Mesodermal cell (in vitro differentiated cells): Measurements from ENCODE around the gene SIGLEC11. TPM values are rescaled to one million over a fixed set of nuclear protein-coding genes. Genes with fewer than 3 reads are reported as not detected.
"Not testable (repeated sequence)": the region's sequence is repeated elsewhere in the genome, so short reads cannot be mapped to it uniquely, and the experiment has no call there.

ENCODE experiments used
- H3K27ac ChIP-seq: 2 replicates; pipeline ENCODE4 v1.7.0; 2013; ENCODE audit warnings: mild to moderate bottlenecking, low read depth, low read length, moderate library complexity; ENCODE audit not compliant: severe bottlenecking
- H3K36me3 ChIP-seq: 2 replicates; pipeline ENCODE4 v1.7.1; 2013; ENCODE audit warnings: mild to moderate bottlenecking, low read length, moderate library complexity; ENCODE audit not compliant: control insufficient read depth, insufficient read depth
- H3K4me1 ChIP-seq: one replicate; pipeline ENCODE4 v1.7.1; 2013; ENCODE audit warnings: mild to moderate bottlenecking, low read length; ENCODE audit not compliant: insufficient read depth, control insufficient read depth, poor library complexity, severe bottlenecking
- H3K4me3 ChIP-seq: 2 replicates; pipeline ENCODE4 v1.7.0; 2013; ENCODE audit warnings: low read length, control low read depth, mild to moderate bottlenecking; ENCODE audit not compliant: insufficient read depth, poor library complexity, severe bottlenecking; ENCODE audit errors: extremely low read depth
- H3K9me3 ChIP-seq: 2 replicates; pipeline ENCODE4 v1.7.1; 2013; ENCODE audit warnings: mild to moderate bottlenecking, low read length, moderate library complexity; ENCODE audit not compliant: control insufficient read depth
- WGBS, 2 experiments: methylation state at CpG; one replicate each; pipeline ENCODE4 v1.1.5; 2013; ENCODE audit warnings: missing lambda C conversion rate in 2 of 2; ENCODE audit not compliant: insufficient coverage in 2 of 2; 5-methylcytosine and 5-hydroxymethylcytosine counted together
- polyA plus RNA-seq, 2 experiments: library from polyadenylated mRNA; stranded (reverse); fragments of 50-300 nt; gene quantifications; one replicate each; pipeline ENCODE4 v1.2.3, GENCODE V29; 2013

The SIGLEC11 gene
- not detected for polyA plus RNA-seq (2013, experiment 1 of 2)
- not detected for polyA plus RNA-seq (2013, experiment 2 of 2)

- no CpG with 5 or more reads among the region's 10 CpGs for WGBS, 2 experiments
These were observed at the start of gene SIGLEC11 for GRCh38 chr19:49960980-49961379. SIGLEC11 (minus strand) TSS chr19:49961172; CDS start chr19:49961081, 91 bp downstream.

GRCh38 chr19:50008532-50008931 lies 47.6 kb upstream of the SIGLEC11 start:
- 61 to 69% methylated on average over 9 to 10 of the region's 10 CpGs for WGBS, 2 experiments
- Histone ChIP-seq H3K4me3 (no peak overlapping the region), H3K9me3 (no peaks in the 10 kb centered on the region), H3K4me1 (peaks cover 8% of the 10 kb centered on the region), H3K27ac (no peak overlapping the region), H3K36me3 (peaks cover 56% of the 10 kb centered on the region)

More at GRCh38 chr19:49960980-49961379, at the start of gene SIGLEC11:
- H3K27ac ChIP-seq, H3K4me3 ChIP-seq, H3K9me3 ChIP-seq, H3K4me1 ChIP-seq, H3K36me3 ChIP-seq: not testable (repeated sequence)

- peaks cover 55% of the 10 kb centered on the region for H3K36me3 ChIP-seq
- no peaks in the 10 kb centered on the region for H3K9me3 ChIP-seq
- 100% methylated on average over 1 to 2 of the region's 2 CpGs for WGBS, 2 experiments
- no peak overlapping the region for H3K27ac ChIP-seq
- H3K4me1 ChIP-seq, result peaks cover 8% of the 10 kb centered on the region
- no peak overlapping the region for H3K4me3 ChIP-seq
These were observed 47.0 kb upstream of the SIGLEC11 start for GRCh38 chr19:50007947-50008346.

- Histone ChIP-seq H3K36me3 (peaks cover 60% of the 10 kb centered on the region), H3K27ac (no peak overlapping the region), H3K4me3 (no peak overlapping the region), H3K4me1 (peaks cover 8% of the 10 kb centered on the region), H3K9me3 (no peaks in the 10 kb centered on the region)
- 95 to 96% methylated on average over 4 to 6 of the region's 10 CpGs for WGBS, 2 experiments
These were observed 46.2 kb upstream of the SIGLEC11 start for GRCh38 chr19:50007170-50007569.

- 97 to 100% methylated on average over 12 of the region's 12 CpGs for WGBS, 2 experiments
- H3K27ac ChIP-seq, result no peak overlapping the region
- peaks cover 60% of the 10 kb centered on the region for H3K36me3 ChIP-seq
These were observed 44.5 kb upstream of the SIGLEC11 start for GRCh38 chr19:50005428-50005827.

GRCh38 chr19:50003810-50004419 lies 42.9 kb upstream of the SIGLEC11 start:
- 95% methylated on average over 8 to 9 of the region's 11 CpGs for WGBS, 2 experiments
- H3K9me3 ChIP-seq, result no peaks in the 10 kb centered on the region
- H3K27ac ChIP-seq, result peak overlapping the region; percentile 74
- no peak overlapping the region for H3K4me3 ChIP-seq
- H3K4me1 ChIP-seq, result peaks cover 8% of the 10 kb centered on the region
- H3K36me3 ChIP-seq, result peaks cover 72% of the 10 kb centered on the region

More at GRCh38 chr19:50005428-50005827, 44.5 kb upstream of the SIGLEC11 start:
- Histone ChIP-seq H3K4me1 (peaks cover 8% of the 10 kb centered on the region), H3K9me3 (no peaks in the 10 kb centered on the region), H3K4me3 (no peak overlapping the region)

- H3K4me1 ChIP-seq, result peaks cover 8% of the 10 kb centered on the region
- no peaks in the 10 kb centered on the region for H3K9me3 ChIP-seq
- whole genome bisulfite sequencing, 2 experiments, result 94 to 96% methylated on average over 16 to 17 of the region's 17 CpGs
- no peak overlapping the region for H3K4me3 ChIP-seq
- H3K36me3 ChIP-seq, result peaks cover 77% of the 10 kb centered on the region
- H3K27ac ChIP-seq, result no peak overlapping the region
These were observed 42.3 kb upstream of the SIGLEC11 start for GRCh38 chr19:50003254-50003788.

- H3K27ac ChIP-seq, result no peak overlapping the region
- peaks cover 75% of the 10 kb centered on the region for H3K36me3 ChIP-seq
- WGBS, 2 experiments, result 84 to 92% methylated on average over 3 to 6 of the region's 6 CpGs
- H3K4me3 ChIP-seq, result no peak overlapping the region
- H3K4me1 ChIP-seq, result peaks cover 8% of the 10 kb centered on the region
- H3K9me3 ChIP-seq, result no peaks in the 10 kb centered on the region
These were observed 41.5 kb upstream of the SIGLEC11 start for GRCh38 chr19:50002386-50002960.

GRCh38 chr19:50001775-50002174 lies 40.8 kb upstream of the SIGLEC11 start:
- Histone ChIP-seq H3K36me3 (peaks cover 75% of the 10 kb centered on the region), H3K9me3 (no peaks in the 10 kb centered on the region), H3K4me3 (no peak overlapping the region), H3K27ac (no peak overlapping the region), H3K4me1 (peaks cover 8% of the 10 kb centered on the region)
- 94 to 100% methylated on average over 7 of the region's 8 CpGs for WGBS, 2 experiments

- H3K4me3 ChIP-seq, result no peak overlapping the region
- peaks cover 72% of the 10 kb centered on the region for H3K36me3 ChIP-seq
- 93 to 98% methylated on average over 14 to 16 of the region's 16 CpGs for WGBS, 2 experiments
- H3K4me1 ChIP-seq, result peaks cover 8% of the 10 kb centered on the region
- H3K9me3 ChIP-seq, result no peaks in the 10 kb centered on the region
- no peak overlapping the region for H3K27ac ChIP-seq
These were observed 40.0 kb upstream of the SIGLEC11 start for GRCh38 chr19:50000841-50001557.
